Suprapubic skin (tissue), 4 donors: ENCODE measurements around the gene PPP2R2C.

Source experiments
- EP300 ChIP-seq: sonication (generic); formaldehyde crosslinking; IDR thresholded peaks from one replicate; pipeline ENCODE4 v1.6.1; 2017; ENCODE audit warnings: antibody characterized with exemption
- POLR2A ChIP-seq, 2 donors: fragments of 450-650 bp; IDR thresholded peaks; one replicate each; pipeline ENCODE4 v1.6.1; 2017; ENCODE audit warnings: antibody characterized with exemption in 2 of 2, mild to moderate bottlenecking in 2 of 2, moderate library complexity in 2 of 2
- POLR2AphosphoS5 ChIP-seq, 3 donors: sonication (generic); formaldehyde crosslinking; IDR thresholded peaks; one replicate each; pipeline ENCODE4 v1.6.1; 2017; ENCODE audit warnings: antibody characterized with exemption in 3 of 3
- TF ChIP-seq, protein P1 (sequence below), 2 donors: fragments of 200-600 bp in 1 of 2; fragments of 450-650 bp in 1 of 2; sonication (generic) in 1 of 2; IDR thresholded peaks; one replicate each; pipeline ENCODE4 v1.5.1; 2016 to 2019; ENCODE audit warnings: antibody characterized with exemption in 2 of 2, mild to moderate bottlenecking in 1 of 2, moderate library complexity in 1 of 2

DNA sequence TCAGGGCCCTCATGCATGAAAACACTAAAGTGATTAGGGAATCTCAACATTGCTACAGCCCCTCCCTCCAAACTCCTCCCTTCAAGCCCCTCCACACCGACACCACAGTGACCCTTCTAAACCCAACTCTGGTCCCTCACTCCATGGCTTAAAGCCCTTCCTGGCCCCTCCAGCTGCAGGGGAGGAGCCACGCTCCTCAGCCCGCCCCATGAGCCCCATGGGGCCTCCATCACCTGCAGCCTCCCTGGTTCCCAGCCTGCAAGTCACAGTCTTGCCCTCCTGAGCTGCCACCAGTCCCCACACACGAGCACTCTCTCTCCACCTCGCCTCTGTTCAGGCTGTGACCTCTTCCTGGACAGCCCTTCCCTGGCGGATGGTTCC lies 31.2 kb downstream of the PPP2R2C start:
- TF ChIP-seq POLR2AphosphoS5 (IDR thresholded peaks at IDR 0.05) (no peak), POLR2A (IDR thresholded peaks at IDR 0.05) (no peak), EP300 (no peak)
- TF ChIP-seq, protein P1, sequence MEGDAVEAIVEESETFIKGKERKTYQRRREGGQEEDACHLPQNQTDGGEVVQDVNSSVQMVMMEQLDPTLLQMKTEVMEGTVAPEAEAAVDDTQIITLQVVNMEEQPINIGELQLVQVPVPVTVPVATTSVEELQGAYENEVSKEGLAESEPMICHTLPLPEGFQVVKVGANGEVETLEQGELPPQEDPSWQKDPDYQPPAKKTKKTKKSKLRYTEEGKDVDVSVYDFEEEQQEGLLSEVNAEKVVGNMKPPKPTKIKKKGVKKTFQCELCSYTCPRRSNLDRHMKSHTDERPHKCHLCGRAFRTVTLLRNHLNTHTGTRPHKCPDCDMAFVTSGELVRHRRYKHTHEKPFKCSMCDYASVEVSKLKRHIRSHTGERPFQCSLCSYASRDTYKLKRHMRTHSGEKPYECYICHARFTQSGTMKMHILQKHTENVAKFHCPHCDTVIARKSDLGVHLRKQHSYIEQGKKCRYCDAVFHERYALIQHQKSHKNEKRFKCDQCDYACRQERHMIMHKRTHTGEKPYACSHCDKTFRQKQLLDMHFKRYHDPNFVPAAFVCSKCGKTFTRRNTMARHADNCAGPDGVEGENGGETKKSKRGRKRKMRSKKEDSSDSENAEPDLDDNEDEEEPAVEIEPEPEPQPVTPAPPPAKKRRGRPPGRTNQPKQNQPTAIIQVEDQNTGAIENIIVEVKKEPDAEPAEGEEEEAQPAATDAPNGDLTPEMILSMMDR (IDR thresholded peaks at IDR 0.05): no peak
